Trophoblast cell (in vitro differentiated cells and primary cell): ENCODE measurements around the gene DLGAP4.

Experiments
- DNase-seq, 2 donors: peaks; one replicate each; pipeline ENCODE4 v3.0.0-alpha.2; 2016
- H2AFZ ChIP-seq: 2 replicates; pipeline ENCODE4 v1.6.1; 2013; ENCODE audit warnings: low read length, moderate library complexity, mild to moderate bottlenecking; ENCODE audit not compliant: insufficient read depth, poor library complexity
- H2AK5ac ChIP-seq: 2 replicates; pipeline ENCODE4 v1.6.1; 2013; ENCODE audit warnings: mild to moderate bottlenecking, low read length
- H2BK120ac ChIP-seq: 2 replicates; pipeline ENCODE4 v1.6.1; 2013; ENCODE audit warnings: low read length, mild to moderate bottlenecking, moderate library complexity; ENCODE audit not compliant: insufficient read depth, poor library complexity
- H2BK12ac ChIP-seq: 2 replicates; pipeline ENCODE4 v1.6.1; 2013; ENCODE audit warnings: mild to moderate bottlenecking, low read length, moderate library complexity
- H2BK5ac ChIP-seq: 2 replicates; pipeline ENCODE4 v1.6.1; 2013; ENCODE audit warnings: low read length, low read depth, moderate library complexity, mild to moderate bottlenecking; ENCODE audit not compliant: poor library complexity
- H3K14ac ChIP-seq: 2 replicates; pipeline ENCODE4 v1.6.1; 2013; ENCODE audit warnings: mild to moderate bottlenecking, low read length
- H3K18ac ChIP-seq: 2 replicates; pipeline ENCODE4 v1.6.1; 2013; ENCODE audit warnings: mild to moderate bottlenecking, low read length
- H3K23ac ChIP-seq: 2 replicates; pipeline ENCODE4 v1.6.1; 2013; ENCODE audit warnings: low read length
- H3K27ac ChIP-seq: 2 replicates; pipeline ENCODE4 v1.5.1; 2013; ENCODE audit warnings: low read depth, mild to moderate bottlenecking, inconsistent platforms, low read length, moderate library complexity
- H3K27me3 ChIP-seq: 2 replicates; pipeline ENCODE4 v1.6.1; 2013; ENCODE audit warnings: inconsistent platforms, mild to moderate bottlenecking, low read length, moderate library complexity; ENCODE audit not compliant: insufficient read depth
- H3K36me3 ChIP-seq, 2 experiments: 1 replicate in 1 of 2; 2 replicates in 1 of 2; pipeline ENCODE4 v1.6.1; 2013; ENCODE audit warnings: low read length in 2 of 2, mild to moderate bottlenecking in 2 of 2, moderate library complexity in 1 of 2; ENCODE audit not compliant: insufficient read depth in 2 of 2, control insufficient read depth in 1 of 2
- H3K4ac ChIP-seq: 2 replicates; pipeline ENCODE4 v1.6.1; 2013; ENCODE audit warnings: low read depth, mild to moderate bottlenecking, low read length, moderate library complexity
- H3K4me1 ChIP-seq, 2 experiments: 1 replicate in 1 of 2; 2 replicates in 1 of 2; pipeline ENCODE4 v1.6.1; 2013; ENCODE audit warnings: low read length in 2 of 2, mild to moderate bottlenecking in 2 of 2, moderate library complexity in 1 of 2; ENCODE audit not compliant: insufficient read depth in 2 of 2, control insufficient read depth in 1 of 2
- H3K4me2 ChIP-seq: 2 replicates; pipeline ENCODE4 v1.6.1; 2013; ENCODE audit warnings: inconsistent platforms, mild to moderate bottlenecking, low read length, moderate library complexity
- H3K4me3 ChIP-seq: 2 replicates; pipeline ENCODE4 v1.5.1; 2013; ENCODE audit warnings: mild to moderate bottlenecking, low read depth, low read length, inconsistent platforms
- H3K79me1 ChIP-seq: one replicate; pipeline ENCODE4 v1.6.1; 2013; ENCODE audit warnings: low read length
- H3K79me2 ChIP-seq: 2 replicates; pipeline ENCODE4 v1.6.1; 2013; ENCODE audit warnings: low read length, mild to moderate bottlenecking; ENCODE audit not compliant: control insufficient read depth, insufficient read depth, poor library complexity
- H3K9ac ChIP-seq: 2 replicates; pipeline ENCODE4 v1.6.1; 2013; ENCODE audit warnings: mild to moderate bottlenecking, low read length
- H3K9me3 ChIP-seq: 2 replicates; pipeline ENCODE4 v1.6.1; 2013; ENCODE audit warnings: low read depth, mild to moderate bottlenecking, control low read depth, inconsistent platforms, low read length; ENCODE audit not compliant: insufficient read depth
- H4K12ac ChIP-seq: 2 replicates; pipeline ENCODE4 v1.6.1; 2013; ENCODE audit warnings: low read depth, mild to moderate bottlenecking, low read length, moderate library complexity
- H4K8ac ChIP-seq: 2 replicates; pipeline ENCODE4 v1.6.1; 2013; ENCODE audit warnings: low read depth, mild to moderate bottlenecking, low read length, moderate library complexity
- H4K91ac ChIP-seq: one replicate; pipeline ENCODE4 v1.6.1; 2013; ENCODE audit warnings: low read depth, mild to moderate bottlenecking, low read length, moderate library complexity
- WGBS: extraction: QIAGEN DNeasy Blood & Tissue Kit; methylation state at CpG from one replicate; pipeline ENCODE4 v1.1.7; 2013; ENCODE audit warnings: missing lambda C conversion rate; ENCODE audit not compliant: insufficient read length, insufficient coverage; ENCODE audit errors: extremely low coverage; 5-methylcytosine and 5-hydroxymethylcytosine counted together

Gene DLGAP4

DNA sequence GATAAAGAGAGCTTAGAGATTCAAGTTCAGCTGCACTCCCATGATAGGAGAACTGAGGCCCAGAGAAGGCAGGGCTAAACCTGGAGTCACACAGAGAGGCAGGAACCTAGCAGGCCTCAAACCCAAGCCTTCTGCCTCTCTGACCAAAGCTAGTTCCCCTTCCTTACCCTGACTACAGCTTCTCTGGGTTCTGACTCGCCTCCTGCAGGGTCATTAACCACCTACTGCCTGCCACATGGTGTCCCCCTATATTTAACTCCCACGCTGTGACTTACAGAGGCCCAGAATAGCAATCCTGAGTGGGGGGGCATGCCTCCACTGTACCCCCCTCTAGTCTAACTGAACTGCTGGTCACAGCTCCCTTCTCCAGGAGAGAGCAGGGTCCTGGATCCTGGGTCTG lies 84.1 kb downstream of the DLGAP4 start:
- no peak overlapping the region for H3K14ac ChIP-seq
- no peaks in the 10 kb centered on the region for H3K36me3 ChIP-seq
- no peak for DNase-seq
- no peak overlapping the region for H2AK5ac ChIP-seq
- no peak overlapping the region for H3K4me2 ChIP-seq
- H3K27me3 ChIP-seq = no peaks in the 10 kb centered on the region
- no peak overlapping the region for H2BK12ac ChIP-seq
- no peak overlapping the region for H3K4ac ChIP-seq
- H3K23ac ChIP-seq = no peak overlapping the region
- no peaks in the 10 kb centered on the region for H3K9me3 ChIP-seq
- no peak overlapping the region for H4K12ac ChIP-seq
- no peak overlapping the region for H2BK120ac ChIP-seq
- no peaks in the 10 kb centered on the region for H3K79me2 ChIP-seq
- no peak overlapping the region for H2BK5ac ChIP-seq
- no peak overlapping the region for H3K4me3 ChIP-seq
- H4K8ac ChIP-seq = no peak overlapping the region
- no peak overlapping the region for H3K27ac ChIP-seq
- WGBS = no CpG with 5 or more reads among the region's 2 CpGs
- H3K4me1 ChIP-seq = peaks cover 0 to 4% of the 10 kb centered on the region in 2 experiments
- no peak overlapping the region for H2AFZ ChIP-seq
- no peak overlapping the region for H4K91ac ChIP-seq
- H3K9ac ChIP-seq = no peak overlapping the region
- H3K79me1 ChIP-seq = no peaks in the 10 kb centered on the region
- no peak overlapping the region for H3K18ac ChIP-seq

DNA sequence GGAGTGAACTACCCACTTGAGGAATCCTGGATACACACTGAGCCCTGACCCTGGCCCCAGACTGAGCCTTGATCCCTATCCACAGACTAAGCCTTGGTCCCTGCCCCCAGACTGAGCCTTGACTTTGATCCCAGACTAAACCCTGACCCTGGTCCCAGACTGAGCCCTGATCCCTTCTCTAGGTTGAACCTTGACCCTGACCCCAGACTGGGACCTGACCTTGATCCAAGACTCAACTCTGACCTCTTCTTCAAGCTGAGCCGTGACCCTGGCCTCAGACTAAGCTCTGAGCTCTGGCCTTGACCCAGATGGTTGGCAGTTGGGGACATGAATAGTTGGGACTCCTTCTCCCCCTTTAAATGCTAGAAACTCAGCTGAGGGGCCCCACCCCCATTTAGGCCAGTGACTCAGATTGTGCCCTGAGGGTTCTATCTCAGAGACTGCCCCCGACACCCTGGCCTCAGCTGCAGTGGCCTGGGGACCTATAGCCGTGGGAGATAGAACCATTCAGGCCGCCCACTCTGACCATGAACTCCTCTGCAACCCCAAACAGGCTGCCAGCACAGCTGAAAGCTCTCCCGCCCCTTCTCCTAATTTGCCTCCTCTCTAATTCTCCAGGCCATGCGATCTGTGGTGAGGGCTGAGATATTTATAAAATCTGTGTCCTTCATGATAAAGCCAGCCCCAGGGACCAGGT lies 84.7 kb downstream of the DLGAP4 start:
- Histone ChIP-seq H2BK120ac (no peak overlapping the region), H4K12ac (no peak overlapping the region), H3K9me3 (no peaks in the 10 kb centered on the region), H3K9ac (no peak overlapping the region), H3K23ac (no peak overlapping the region), H4K8ac (no peak overlapping the region), H3K4me3 (no peak overlapping the region), H2BK5ac (no peak overlapping the region), H2AFZ (no peak overlapping the region), H3K79me2 (no peaks in the 10 kb centered on the region), H3K36me3 (no peaks in the 10 kb centered on the region), H2AK5ac (no peak overlapping the region), H3K4ac (no peak overlapping the region), H3K4me2 (no peak overlapping the region), H3K14ac (no peak overlapping the region), H3K18ac (no peak overlapping the region), H4K91ac (no peak overlapping the region), H2BK12ac (no peak overlapping the region), H3K79me1 (no peaks in the 10 kb centered on the region), H3K27ac (no peak overlapping the region), H3K4me1 (peaks cover 0 to 4% of the 10 kb centered on the region in 2 experiments), H3K27me3 (no peaks in the 10 kb centered on the region)
- DNase-seq = no peak
- WGBS = no CpG with 5 or more reads among the region's 6 CpGs

DNA sequence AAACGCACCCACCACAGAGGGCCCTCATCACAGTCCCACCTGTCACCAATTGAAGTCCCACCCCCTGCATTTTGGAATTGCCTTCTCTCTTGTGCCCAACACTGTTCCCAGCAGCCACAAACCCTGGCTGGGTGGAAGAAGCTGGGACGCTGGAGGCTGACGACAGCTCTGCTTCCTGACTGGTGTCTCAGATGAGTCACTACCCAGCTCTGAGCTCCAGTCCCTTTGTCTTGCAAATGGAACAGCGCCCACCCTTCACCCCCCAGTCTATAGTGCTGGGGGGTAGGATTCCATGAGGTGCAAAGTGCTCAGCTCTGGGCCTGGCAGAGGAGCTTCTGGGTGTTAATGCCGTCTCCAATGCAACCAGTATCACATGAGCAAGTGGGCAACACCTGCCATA lies 85.3 kb downstream of the DLGAP4 start:
- H3K4ac ChIP-seq = no peak overlapping the region
- no peak overlapping the region for H2AFZ ChIP-seq
- H3K14ac ChIP-seq = no peak overlapping the region
- H2AK5ac ChIP-seq = no peak overlapping the region
- no peak overlapping the region for H2BK12ac ChIP-seq
- H3K36me3 ChIP-seq = no peaks in the 10 kb centered on the region
- H3K18ac ChIP-seq = no peak overlapping the region
- no peak overlapping the region for H3K23ac ChIP-seq
- H4K12ac ChIP-seq = no peak overlapping the region
- no peak for DNase-seq
- no peak overlapping the region for H2BK5ac ChIP-seq
- no peak overlapping the region for H3K4me3 ChIP-seq
- no peak overlapping the region for H4K91ac ChIP-seq
- H3K27ac ChIP-seq = no peak overlapping the region
- H3K9me3 ChIP-seq = peaks cover 4% of the 10 kb centered on the region
- H4K8ac ChIP-seq = no peak overlapping the region
- no CpG with 5 or more reads among the region's 5 CpGs for WGBS
- H2BK120ac ChIP-seq = no peak overlapping the region
- no peaks in the 10 kb centered on the region for H3K79me1 ChIP-seq
- H3K9ac ChIP-seq = no peak overlapping the region
- H3K79me2 ChIP-seq = no peaks in the 10 kb centered on the region
- H3K4me2 ChIP-seq = no peak overlapping the region
- no peaks in the 10 kb centered on the region for H3K27me3 ChIP-seq
- H3K4me1 ChIP-seq = peaks cover 0 to 4% of the 10 kb centered on the region in 2 experiments

DNA sequence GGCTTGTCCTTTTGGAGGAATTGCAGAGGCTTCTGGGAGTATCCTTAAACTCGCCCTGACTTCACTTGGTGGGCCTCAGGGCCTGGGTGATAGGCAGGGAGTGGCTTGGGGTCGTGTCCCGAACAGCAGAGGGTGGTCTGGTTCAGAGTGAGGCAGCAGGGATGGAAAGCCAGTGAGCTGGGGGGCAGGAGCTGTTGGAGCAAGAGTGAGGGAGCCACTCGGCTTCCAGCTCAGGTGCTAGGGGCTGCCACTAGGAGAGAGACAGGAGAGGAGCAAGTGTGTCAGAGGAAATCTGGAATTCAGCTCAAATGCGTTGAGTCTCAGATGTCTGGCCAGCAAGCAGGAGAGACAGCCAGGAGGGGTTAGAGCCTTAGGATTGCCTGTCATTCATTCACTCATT lies 85.8 kb downstream of the DLGAP4 start:
- no peaks in the 10 kb centered on the region for H3K27me3 ChIP-seq
- no peak overlapping the region for H3K9ac ChIP-seq
- no peak overlapping the region for H3K14ac ChIP-seq
- no peak overlapping the region for H3K27ac ChIP-seq
- H4K91ac ChIP-seq = no peak overlapping the region
- no peak overlapping the region for H2BK12ac ChIP-seq
- DNase-seq = no peak
- no peak overlapping the region for H2AK5ac ChIP-seq
- H3K4me2 ChIP-seq = no peak overlapping the region
- H3K4me1 ChIP-seq = peaks cover 0 to 4% of the 10 kb centered on the region in 2 experiments
- H2BK120ac ChIP-seq = no peak overlapping the region
- no peaks in the 10 kb centered on the region for H3K79me2 ChIP-seq
- H3K18ac ChIP-seq = no peak overlapping the region
- WGBS = no CpG with 5 or more reads among the region's 5 CpGs
- no peaks in the 10 kb centered on the region for H3K36me3 ChIP-seq
- H3K9me3 ChIP-seq = peaks cover 4% of the 10 kb centered on the region
- H4K8ac ChIP-seq = no peak overlapping the region
- no peak overlapping the region for H4K12ac ChIP-seq
- H2AFZ ChIP-seq = no peak overlapping the region
- H3K4me3 ChIP-seq = no peak overlapping the region
- H3K23ac ChIP-seq = no peak overlapping the region
- no peak overlapping the region for H3K4ac ChIP-seq
- H3K79me1 ChIP-seq = no peaks in the 10 kb centered on the region
- H2BK5ac ChIP-seq = no peak overlapping the region
